ENCODE results near the gene NPM3. TPM values are rescaled to one million over a fixed set of nuclear protein-coding genes. Genes with fewer than 3 reads are reported as not detected.

The NPM3 gene
- total RNA-seq, 1 experiment from 2014 or later, result 260 TPM

GRCh38 chr10:101771380-101771779 is 11.9 kb downstream of the NPM3 start:
- ATAC-seq (no peak), DNase-seq (ENCODE audit: low spot score) (no peak)
- H3K4me1 Mint-ChIP-seq, result peaks cover 35% of the 10 kb centered on the region
- no peak overlapping the region for H3K4me3 Mint-ChIP-seq
- no peak overlapping the region for H3K27ac Mint-ChIP-seq
- H3K9me3 Mint-ChIP-seq, result no peaks in the 10 kb centered on the region
- ChIA-PET POLR2A (interaction anchor here (2.5 kb wide), 1 partner anchor 12 kb away, joined by 8 read pairs; no protein-coding TSS in a partner anchor), CTCF (interaction anchor here (0.6 to 8.3 kb wide), 6 partner anchors 11 to 168 kb away, joined by 3 to 110 read pairs (median 4); partner anchors contain the start of gene NPM3)
- peaks cover 42% of the 10 kb centered on the region for H3K27me3 Mint-ChIP-seq (ENCODE audit: low read depth)
- TF ChIP-seq NR1H2 (CRISPR knock-in tag; IDR thresholded peaks at IDR 0.05) (no peak), NFYB (CRISPR knock-in tag; conservative IDR thresholded peaks at IDR 0.05; ENCODE audit: low read depth) (no peak), ZNF423 (CRISPR knock-in tag; IDR thresholded peaks at IDR 0.05) (no peak), FOXK1 (CRISPR knock-in tag; IDR thresholded peaks at IDR 0.05) (no peak), SP1 (CRISPR knock-in tag; conservative IDR thresholded peaks at IDR 0.05) (no peak), USF1 (CRISPR knock-in tag; IDR thresholded peaks at IDR 0.05) (no peak), ZNF317 (CRISPR knock-in tag; IDR thresholded peaks at IDR 0.05; ENCODE audit: borderline replicate concordance, low read depth) (no peak), USF2 (CRISPR knock-in tag; IDR thresholded peaks at IDR 0.05) (no peak), IRF1 (CRISPR knock-in tag; IDR thresholded peaks at IDR 0.05) (no peak), NR3C1 (CRISPR knock-in tag; conservative IDR thresholded peaks at IDR 0.05; ENCODE audit: low read depth) (no peak), GRHL2 (CRISPR knock-in tag; IDR thresholded peaks at IDR 0.05; ENCODE audit: insufficient replicate concordance, severe bottlenecking) (no peak), HMGA2 (CRISPR knock-in tag; IDR thresholded peaks at IDR 0.05) (no peak), TEAD4 (CRISPR knock-in tag; IDR thresholded peaks at IDR 0.05) (no peak), ESRRA (CRISPR knock-in tag; IDR thresholded peaks at IDR 0.05; ENCODE audit: borderline replicate concordance) (no peak), IRF2 (CRISPR knock-in tag; IDR thresholded peaks at IDR 0.05; ENCODE audit: borderline replicate concordance, low read depth) (no peak)
- H3K36me3 Mint-ChIP-seq, result no peaks in the 10 kb centered on the region

- ChIA-PET POLR2A (interaction anchor here (1.0 kb wide), 1 partner anchor 8 kb away, joined by 4 read pairs; no protein-coding TSS in a partner anchor), CTCF (interaction anchor here (0.6 to 8.3 kb wide), 11 partner anchors 8 to 234 kb away, joined by 3 to 110 read pairs (median 6); partner anchors contain the start of gene NPM3)
- no peak for DNase-seq (ENCODE audit: low spot score)
- no peak overlapping the region for H3K4me3 Mint-ChIP-seq
- peaks cover 42% of the 10 kb centered on the region for H3K27me3 Mint-ChIP-seq (ENCODE audit: low read depth)
- TF ChIP-seq ZBTB21 (CRISPR knock-in tag; IDR thresholded peaks at IDR 0.05; ENCODE audit: borderline replicate concordance) (no peak), ATF3 (CRISPR knock-in tag; conservative IDR thresholded peaks at IDR 0.05) (no peak), ZBTB43 (CRISPR knock-in tag; IDR thresholded peaks at IDR 0.05) (no peak), E2F4 (CRISPR knock-in tag; IDR thresholded peaks at IDR 0.05; ENCODE audit: borderline replicate concordance, low read depth) (no peak), ELF4 (CRISPR knock-in tag; IDR thresholded peaks at IDR 0.05; ENCODE audit: low read depth) (no peak), GRHL2 (CRISPR knock-in tag; IDR thresholded peaks at IDR 0.05; ENCODE audit: insufficient replicate concordance, severe bottlenecking) (no peak), MLX (CRISPR knock-in tag; IDR thresholded peaks at IDR 0.05) (no peak), OVOL2 (CRISPR knock-in tag; IDR thresholded peaks at IDR 0.05; ENCODE audit: borderline replicate concordance) (no peak), ZNF425 (CRISPR knock-in tag; conservative IDR thresholded peaks at IDR 0.05) (no peak)
- no peak for ATAC-seq
- H3K27ac Mint-ChIP-seq, result no peak overlapping the region
- H3K36me3 Mint-ChIP-seq, result no peaks in the 10 kb centered on the region
- H3K4me1 Mint-ChIP-seq, result peaks cover 35% of the 10 kb centered on the region
- no peaks in the 10 kb centered on the region for H3K9me3 Mint-ChIP-seq
Observed at GRCh38 chr10:101770331-101771215, 12.7 kb downstream of the NPM3 start.
